ENCODE data around the gene IFFO2.

The IFFO2 gene

DNA sequence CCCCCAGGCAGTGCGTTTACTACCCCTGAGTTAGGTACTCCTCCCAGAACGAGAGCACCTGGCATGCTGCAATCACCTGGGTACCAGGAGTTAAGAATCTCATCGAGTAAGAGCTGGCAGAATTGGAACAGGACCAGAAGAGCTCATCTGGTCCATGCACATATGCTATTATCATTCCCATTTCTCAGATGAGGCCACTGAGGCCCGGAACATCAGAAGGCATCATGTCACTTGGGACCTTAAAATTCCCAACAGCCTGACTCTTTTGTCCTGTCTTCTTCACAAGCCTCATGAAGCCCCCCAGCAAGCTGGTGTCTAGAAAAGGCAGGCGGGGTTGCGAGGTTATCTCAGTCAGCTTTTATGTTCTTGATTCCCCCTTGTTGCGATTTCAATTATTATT, 13.9 kb upstream of the IFFO2 start:
- H3K27ac ChIP-seq (ENCODE audit: low read length) = no peak overlapping the region
- H3K27me3 ChIP-seq (ENCODE audit: insufficient read depth, low read length) = no peaks in the 10 kb centered on the region
- peaks cover 3% of the 10 kb centered on the region; the same call in 1 of the 2 replicates for H3K4me1 ChIP-seq (ENCODE audit: insufficient read depth, low read length)
- H3K9ac ChIP-seq (ENCODE audit: low read depth, low read length) = no peak overlapping the region
- H3K9me3 ChIP-seq (ENCODE audit: insufficient read depth, low read depth, low read length) = no peaks in the 10 kb centered on the region
- H3K4me3 ChIP-seq (ENCODE audit: low read length) = no peak overlapping the region
- no peaks in the 10 kb centered on the region for H3K36me3 ChIP-seq (ENCODE audit: insufficient read depth, low read depth, low read length)

DNA sequence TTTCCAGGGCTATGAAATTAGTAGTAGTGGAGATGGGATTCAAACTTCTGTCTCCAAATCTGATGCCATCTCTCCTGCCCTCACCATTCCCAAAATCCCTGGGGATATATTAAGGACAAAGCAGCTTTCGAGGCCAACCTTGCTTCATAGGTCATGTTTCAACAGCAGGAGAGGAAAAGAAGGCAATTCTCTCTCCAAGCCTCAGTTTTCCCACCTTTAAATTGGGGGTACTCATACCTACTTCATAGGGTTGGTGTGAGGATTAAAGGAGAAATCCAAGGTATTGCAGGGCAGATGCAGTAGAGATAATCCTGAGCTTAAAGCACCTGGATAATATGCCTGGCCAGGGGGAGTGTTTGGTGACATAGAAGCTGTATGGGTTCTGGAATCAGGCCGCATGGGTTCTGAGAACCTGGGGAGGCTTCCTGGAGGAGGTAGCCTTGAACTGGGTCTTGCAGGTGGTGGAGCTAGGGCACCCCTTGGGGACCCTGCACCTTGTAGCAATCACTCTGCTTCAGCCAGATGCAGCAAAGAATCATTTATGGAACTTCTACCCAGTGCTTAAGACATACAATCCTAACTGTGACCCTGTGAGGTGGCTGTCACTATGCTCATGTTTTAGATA, 10.7 kb upstream of the IFFO2 start:
- H3K27me3 ChIP-seq (ENCODE audit: insufficient read depth, low read length) = no peaks in the 10 kb centered on the region; the same call in 1 of the 2 replicates
- no peak overlapping the region for H3K9ac ChIP-seq (ENCODE audit: low read depth, low read length)
- H3K36me3 ChIP-seq (ENCODE audit: insufficient read depth, low read depth, low read length) = no peaks in the 10 kb centered on the region
- H3K9me3 ChIP-seq (ENCODE audit: insufficient read depth, low read depth, low read length) = no peaks in the 10 kb centered on the region
- H3K27ac ChIP-seq (ENCODE audit: low read length) = no peak overlapping the region
- no peak overlapping the region for H3K4me3 ChIP-seq (ENCODE audit: low read length)
- peaks cover 4% of the 10 kb centered on the region; the same call in 1 of the 2 replicates for H3K4me1 ChIP-seq (ENCODE audit: insufficient read depth, low read length)

DNA sequence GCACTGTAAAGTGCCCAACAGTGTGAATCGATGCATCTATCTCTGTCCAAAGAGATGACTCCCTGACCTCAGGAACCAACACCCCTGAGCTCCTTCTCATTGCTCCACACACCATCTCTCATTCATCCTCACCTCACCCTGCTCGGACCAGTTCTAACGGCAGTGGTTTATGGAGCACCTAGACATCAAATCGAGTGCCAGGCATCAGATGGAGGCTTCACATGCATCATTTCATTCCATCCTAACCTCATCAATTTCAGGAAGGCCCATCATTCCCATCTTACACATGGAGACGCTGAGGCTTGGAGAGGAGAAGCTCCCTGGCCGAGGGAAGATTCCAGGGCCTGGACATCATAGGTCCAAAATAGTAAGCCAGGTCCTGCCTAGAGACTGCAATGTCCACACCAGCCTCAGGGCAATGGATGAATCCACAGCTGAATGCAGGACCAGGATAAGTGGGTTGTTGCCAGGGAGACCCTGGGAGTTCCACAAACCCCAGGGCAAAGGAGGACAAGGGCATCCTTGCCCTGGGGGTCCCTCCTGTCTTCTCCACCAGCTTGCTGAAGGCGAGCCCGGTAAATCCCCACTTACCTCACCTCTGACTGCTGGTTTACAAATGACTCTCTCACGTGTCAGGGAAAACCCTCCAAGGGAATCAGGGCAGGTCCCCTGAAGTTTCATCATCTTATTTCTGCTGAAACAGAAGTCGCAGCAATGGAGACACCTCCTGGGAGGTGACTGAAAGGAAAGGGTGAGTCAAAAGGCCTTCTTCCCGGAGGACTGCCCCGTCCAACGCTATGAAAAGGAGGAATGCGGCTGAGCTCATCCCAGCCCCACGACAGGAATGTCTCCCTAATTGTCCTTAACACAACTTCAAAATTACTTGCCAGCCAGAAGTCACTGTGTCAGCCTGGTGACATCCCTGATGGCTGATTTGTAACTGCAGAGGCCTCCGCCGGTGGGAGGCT, 9.0 kb upstream of the IFFO2 start:
- H3K9ac ChIP-seq (ENCODE audit: low read depth, low read length) = no peak overlapping the region
- H3K27me3 ChIP-seq (ENCODE audit: insufficient read depth, low read length) = peaks cover 2% of the 10 kb centered on the region; the same call in 1 of the 2 replicates
- no peaks in the 10 kb centered on the region for H3K9me3 ChIP-seq (ENCODE audit: insufficient read depth, low read depth, low read length)
- peaks cover 4% of the 10 kb centered on the region; the same call in 1 of the 2 replicates for H3K4me1 ChIP-seq (ENCODE audit: insufficient read depth, low read length)
- H3K4me3 ChIP-seq (ENCODE audit: low read length) = no peak overlapping the region
- no peak overlapping the region for H3K27ac ChIP-seq (ENCODE audit: low read length)
- no peaks in the 10 kb centered on the region for H3K36me3 ChIP-seq (ENCODE audit: insufficient read depth, low read depth, low read length)

DNA sequence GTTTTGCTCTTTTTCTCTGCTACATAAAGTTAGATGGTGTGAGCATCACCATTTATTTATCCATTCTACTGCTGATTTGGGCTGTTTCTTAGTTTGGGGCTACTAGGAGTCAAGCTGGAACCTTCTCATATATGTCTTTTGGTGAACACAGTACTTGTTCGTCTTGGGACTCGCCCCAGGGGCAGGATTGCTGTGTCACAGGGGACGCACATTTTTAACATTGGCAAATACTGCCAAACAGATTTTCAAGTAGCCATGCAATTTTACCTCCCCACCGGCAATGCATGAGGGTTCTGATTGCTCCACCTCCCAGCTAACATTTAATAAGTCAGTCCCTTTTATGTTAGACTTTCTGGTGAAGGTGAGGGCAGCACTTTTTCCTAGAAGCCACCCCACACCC, 7.5 kb upstream of the IFFO2 start:
- peaks cover 16% of the 10 kb centered on the region for H3K27me3 ChIP-seq (ENCODE audit: insufficient read depth, low read length)
- no peaks in the 10 kb centered on the region for H3K9me3 ChIP-seq (ENCODE audit: insufficient read depth, low read depth, low read length)
- peaks cover 4% of the 10 kb centered on the region; the same call in 1 of the 2 replicates for H3K4me1 ChIP-seq (ENCODE audit: insufficient read depth, low read length)
- H3K9ac ChIP-seq (ENCODE audit: low read depth, low read length) = no peak overlapping the region
- H3K27ac ChIP-seq (ENCODE audit: low read length) = no peak overlapping the region
- H3K4me3 ChIP-seq (ENCODE audit: low read length) = no peak overlapping the region
- H3K36me3 ChIP-seq (ENCODE audit: insufficient read depth, low read depth, low read length) = no peaks in the 10 kb centered on the region

DNA sequence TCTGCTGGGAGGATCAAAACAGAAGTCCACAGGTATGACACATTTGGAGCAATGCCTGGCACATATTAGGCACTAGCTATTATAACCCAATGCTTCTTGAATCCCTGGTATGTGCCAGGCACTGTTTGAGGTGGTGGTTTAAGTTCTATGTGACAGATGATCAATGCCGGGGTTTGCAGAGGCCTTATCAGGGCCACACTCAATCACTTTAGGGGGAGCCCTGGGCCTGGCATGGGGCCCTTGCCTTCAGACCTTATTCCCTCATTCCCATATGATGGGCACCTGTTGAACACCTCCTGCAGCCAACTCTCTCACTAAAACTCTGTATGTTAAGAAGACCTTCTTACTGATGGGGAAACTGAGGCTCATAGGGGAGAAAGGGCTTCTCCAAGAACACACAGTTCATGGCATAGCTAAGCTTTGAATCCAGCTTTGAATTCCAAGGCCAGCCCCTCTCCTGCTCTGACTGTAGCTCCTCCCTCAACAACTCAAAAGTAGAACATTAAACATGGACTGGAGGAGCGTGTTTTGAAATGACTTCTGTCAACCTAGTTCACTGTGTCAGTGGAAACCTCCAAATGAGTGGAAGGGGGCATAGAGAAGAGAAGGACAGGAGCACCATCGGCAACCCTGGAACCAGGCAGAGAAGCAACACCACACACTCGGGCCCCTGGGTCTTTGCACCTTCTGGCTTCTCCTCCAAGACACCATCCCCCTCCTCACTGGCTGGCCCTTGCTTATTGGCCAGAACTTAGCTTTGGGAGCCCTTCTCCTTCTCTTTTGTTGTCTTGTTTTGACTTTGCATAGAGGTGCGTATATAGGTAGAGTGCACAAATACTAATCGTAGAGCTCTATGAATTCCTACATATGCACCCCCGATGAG, 6.6 kb upstream of the IFFO2 start:
- Histone ChIP-seq H3K4me3 (ENCODE audit: low read length) (no peak overlapping the region), H3K27me3 (ENCODE audit: insufficient read depth, low read length) (peaks cover 25% of the 10 kb centered on the region), H3K4me1 (ENCODE audit: insufficient read depth, low read length) (peaks cover 4% of the 10 kb centered on the region; the same call in 1 of the 2 replicates), H3K27ac (ENCODE audit: low read length) (no peak overlapping the region), H3K9me3 (ENCODE audit: insufficient read depth, low read depth, low read length) (no peaks in the 10 kb centered on the region), H3K36me3 (ENCODE audit: insufficient read depth, low read depth, low read length) (no peaks in the 10 kb centered on the region), H3K9ac (ENCODE audit: low read depth, low read length) (no peak overlapping the region)

DNA sequence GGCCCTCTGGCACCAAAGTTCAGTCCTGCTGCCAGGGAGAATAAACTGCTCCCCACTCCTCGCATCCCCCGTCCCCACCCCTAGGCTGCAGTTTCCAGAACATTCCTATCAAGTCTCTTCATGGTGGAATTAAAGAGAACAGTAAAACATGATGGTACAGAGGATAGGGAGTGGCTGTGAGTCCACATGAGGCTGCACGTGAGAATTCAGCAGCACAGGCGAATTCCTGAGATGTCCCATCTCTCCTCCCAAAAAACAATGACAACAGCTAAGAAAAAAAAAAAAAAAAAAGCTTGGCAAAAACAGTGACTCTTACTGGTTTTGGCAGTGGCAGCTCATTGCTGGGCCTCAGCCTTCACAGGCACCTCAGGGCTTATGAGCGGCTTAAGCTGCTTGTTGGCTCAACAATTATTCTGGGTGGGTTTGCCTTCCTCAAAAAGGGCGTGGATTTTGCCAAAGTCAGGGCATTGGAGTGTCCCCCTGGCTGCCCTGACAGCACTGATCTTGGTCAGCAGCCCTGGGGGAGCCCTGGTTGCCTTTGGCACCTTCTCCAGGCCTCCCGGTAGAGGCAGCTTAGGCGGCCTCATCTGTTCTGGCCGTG, 5.7 kb upstream of the IFFO2 start:
- H3K27me3 ChIP-seq (ENCODE audit: insufficient read depth, low read length) = peaks cover 34% of the 10 kb centered on the region
- no peak overlapping the region for H3K27ac ChIP-seq (ENCODE audit: low read length)
- no peak overlapping the region for H3K4me3 ChIP-seq (ENCODE audit: low read length)
- no peak overlapping the region for H3K9ac ChIP-seq (ENCODE audit: low read depth, low read length)
- peaks cover 4% of the 10 kb centered on the region; the same call in 1 of the 2 replicates for H3K4me1 ChIP-seq (ENCODE audit: insufficient read depth, low read length)
- no peaks in the 10 kb centered on the region for H3K9me3 ChIP-seq (ENCODE audit: insufficient read depth, low read depth, low read length)
- no peaks in the 10 kb centered on the region for H3K36me3 ChIP-seq (ENCODE audit: insufficient read depth, low read depth, low read length)

DNA sequence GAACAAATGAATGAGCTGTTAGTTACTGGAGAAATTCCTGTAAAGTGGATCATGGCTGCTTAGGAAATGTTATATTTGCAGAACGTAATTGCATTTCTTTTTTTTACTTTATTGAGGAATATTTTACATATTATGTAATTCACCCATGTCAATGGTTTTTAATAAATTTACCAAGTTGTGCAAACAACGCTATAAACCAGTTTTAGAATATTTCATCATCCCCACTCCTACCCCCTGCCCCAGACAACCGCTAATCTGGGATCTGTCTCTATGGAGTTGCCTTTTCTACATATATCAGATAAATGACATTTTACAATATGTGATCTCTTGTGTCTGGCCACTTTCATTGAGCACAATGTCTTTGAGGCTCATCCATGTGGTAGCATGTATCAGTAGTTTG, 4.3 kb upstream of the IFFO2 start:
- no peak overlapping the region for H3K27ac ChIP-seq (ENCODE audit: low read length)
- H3K9ac ChIP-seq (ENCODE audit: low read depth, low read length) = no peak overlapping the region
- no peaks in the 10 kb centered on the region for H3K9me3 ChIP-seq (ENCODE audit: insufficient read depth, low read depth, low read length)
- peaks cover 36% of the 10 kb centered on the region for H3K27me3 ChIP-seq (ENCODE audit: insufficient read depth, low read length)
- peaks cover 4% of the 10 kb centered on the region; the same call in 1 of the 2 replicates for H3K4me1 ChIP-seq (ENCODE audit: insufficient read depth, low read length)
- no peak overlapping the region for H3K4me3 ChIP-seq (ENCODE audit: low read length)
- H3K36me3 ChIP-seq (ENCODE audit: insufficient read depth, low read depth, low read length) = no peaks in the 10 kb centered on the region

DNA sequence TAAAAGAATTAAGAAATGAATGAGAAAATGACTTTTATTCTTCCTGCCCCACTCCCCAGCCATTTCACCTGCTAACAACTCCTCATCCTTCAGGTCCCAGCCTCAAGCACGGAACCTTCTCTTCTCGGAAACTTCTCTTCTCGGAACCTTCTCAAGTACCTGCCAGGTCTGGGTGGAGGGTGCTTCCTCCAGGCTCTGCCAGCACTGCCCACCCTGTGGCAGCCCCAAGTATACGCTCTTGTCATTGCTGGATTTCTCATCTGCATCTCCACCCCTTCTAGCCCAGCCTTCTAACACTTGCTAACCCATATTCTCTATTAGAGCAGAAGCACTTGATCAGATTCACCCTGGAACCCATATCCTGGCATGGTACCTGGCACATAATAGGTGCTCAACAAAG, 3.9 kb upstream of the IFFO2 start:
- peaks cover 38% of the 10 kb centered on the region for H3K27me3 ChIP-seq (ENCODE audit: insufficient read depth, low read length)
- H3K4me1 ChIP-seq (ENCODE audit: insufficient read depth, low read length) = peaks cover 1% of the 10 kb centered on the region; the same call in 1 of the 2 replicates
- H3K4me3 ChIP-seq (ENCODE audit: low read length) = no peak overlapping the region
- no peak overlapping the region for H3K9ac ChIP-seq (ENCODE audit: low read depth, low read length)
- no peak overlapping the region for H3K27ac ChIP-seq (ENCODE audit: low read length)
- no peaks in the 10 kb centered on the region for H3K36me3 ChIP-seq (ENCODE audit: insufficient read depth, low read depth, low read length)
- no peaks in the 10 kb centered on the region for H3K9me3 ChIP-seq (ENCODE audit: insufficient read depth, low read depth, low read length)

DNA sequence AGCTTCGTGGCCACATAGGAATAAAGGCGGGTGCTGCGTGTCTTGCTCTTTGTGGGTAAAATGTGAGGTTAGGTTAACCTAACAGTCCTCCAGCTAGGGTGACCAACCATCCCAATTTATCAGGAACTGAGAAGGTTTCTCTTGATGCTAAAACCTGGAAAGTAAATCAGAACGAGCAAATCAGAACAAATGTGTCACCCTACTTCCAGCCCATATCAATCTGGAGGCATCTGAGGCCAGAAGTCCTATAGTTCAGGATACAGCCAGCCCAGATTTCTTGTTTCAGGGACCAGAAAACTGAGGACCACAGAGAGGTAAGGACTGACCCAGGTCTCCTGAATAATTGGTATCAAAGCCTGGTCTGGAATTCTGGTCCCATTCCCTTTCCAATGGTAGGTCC, 3.1 kb upstream of the IFFO2 start:
- H3K9ac ChIP-seq (ENCODE audit: low read depth, low read length) = no peak overlapping the region
- H3K36me3 ChIP-seq (ENCODE audit: insufficient read depth, low read depth, low read length) = no peaks in the 10 kb centered on the region
- H3K4me1 ChIP-seq (ENCODE audit: insufficient read depth, low read length) = no peaks in the 10 kb centered on the region
- H3K4me3 ChIP-seq (ENCODE audit: low read length) = no peak overlapping the region
- no peak overlapping the region for H3K27ac ChIP-seq (ENCODE audit: low read length)
- peaks cover 46% of the 10 kb centered on the region for H3K27me3 ChIP-seq (ENCODE audit: insufficient read depth, low read length)
- no peaks in the 10 kb centered on the region for H3K9me3 ChIP-seq (ENCODE audit: insufficient read depth, low read depth, low read length)

DNA sequence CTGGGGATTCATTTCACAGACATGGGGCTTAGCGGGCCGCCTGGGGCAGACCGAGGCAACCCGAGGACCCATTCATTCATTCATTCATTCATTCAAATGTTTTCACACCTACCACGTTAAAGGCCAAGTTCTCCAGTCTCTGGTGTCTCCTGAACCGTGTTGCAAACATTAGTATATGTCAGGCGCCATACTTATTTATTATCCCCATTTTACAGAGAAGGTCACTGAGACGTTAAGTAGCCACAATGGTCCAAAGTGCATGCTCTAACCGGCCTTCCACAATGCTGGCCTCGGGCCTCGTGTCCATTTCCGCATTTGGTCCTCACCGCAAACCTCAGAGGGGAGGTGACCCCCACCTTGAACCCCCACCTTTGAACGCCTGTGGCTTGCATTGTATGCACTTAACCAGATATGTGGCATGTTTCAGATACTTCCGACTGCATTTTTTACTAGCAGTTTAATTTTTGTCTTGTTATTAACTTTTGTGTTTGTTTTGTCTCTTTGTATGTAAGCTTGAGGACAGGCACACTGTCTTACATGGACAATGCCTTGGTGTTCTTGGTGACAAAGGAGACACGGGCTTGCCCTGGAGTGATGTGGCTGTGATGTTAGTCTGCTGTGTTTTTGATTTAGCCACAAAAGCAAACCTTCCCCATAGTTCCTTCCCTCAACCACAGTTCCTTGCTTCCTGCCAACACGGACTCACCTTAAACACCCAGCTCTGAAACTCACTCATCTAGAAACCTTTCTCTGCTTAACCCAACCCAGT, 1.2 kb upstream of the IFFO2 start:
- Histone ChIP-seq H3K27ac (ENCODE audit: low read length) (no peak overlapping the region), H3K9ac (ENCODE audit: low read depth, low read length) (no peak overlapping the region)

More for the DNA sequence above, 1.2 kb upstream of the IFFO2 start:
- no peaks in the 10 kb centered on the region for H3K36me3 ChIP-seq (ENCODE audit: insufficient read depth, low read depth, low read length)
- H3K4me1 ChIP-seq (ENCODE audit: insufficient read depth, low read length) = no peaks in the 10 kb centered on the region
- H3K9me3 ChIP-seq (ENCODE audit: insufficient read depth, low read depth, low read length) = no peaks in the 10 kb centered on the region
- peaks cover 57% of the 10 kb centered on the region for H3K27me3 ChIP-seq (ENCODE audit: insufficient read depth, low read length)
- peak overlapping the region; percentile 78; the same call in 1 of the 2 replicates for H3K4me3 ChIP-seq (ENCODE audit: low read length)

Measured in iPS-20b (cell line).